Natural killer cell (primary cell): Measurements from ENCODE around the gene BEND7. TPM values are rescaled to one million over a fixed set of nuclear protein-coding genes. Genes with fewer than 3 reads are reported as not detected.

Experiments used
- ATAC-seq, 3 donors: fragments of 150-1000 bp in 2 of 3; fragments of 200-7000 bp in 1 of 3; cut with Tn5 transposase; 1 replicate in 1 of 3; 2 replicates in 2 of 3; pipeline ENCODE4 v1.10.0; 2021; ENCODE audit warnings: mild to moderate bottlenecking in 2 of 3, moderate library complexity in 2 of 3
- DNase-seq, 2 donors: peaks; one replicate each; pipeline versions ENCODE4 v3.0.0 to v3.0.0-alpha.2; 2013 to 2021; ENCODE audit warnings: mixed read lengths in 1 of 2
- H3K27ac ChIP-seq: one replicate; pipeline ENCODE4 v1.5.1; 2013; ENCODE audit warnings: mild to moderate bottlenecking, low read length
- H3K27me3 ChIP-seq: one replicate; pipeline ENCODE4 v1.6.1; 2013; ENCODE audit warnings: low read length; ENCODE audit not compliant: control insufficient read depth, insufficient read depth
- H3K36me3 ChIP-seq: one replicate; pipeline ENCODE4 v1.6.1; 2013; ENCODE audit warnings: low read length; ENCODE audit not compliant: control insufficient read depth, insufficient read depth
- H3K4me1 ChIP-seq: one replicate; pipeline ENCODE4 v1.6.1; 2013; ENCODE audit warnings: low read length; ENCODE audit not compliant: control insufficient read depth, insufficient read depth
- H3K4me3 ChIP-seq: one replicate; pipeline ENCODE4 v1.5.1; 2013; ENCODE audit warnings: low read length
- H3K9me3 ChIP-seq: one replicate; pipeline ENCODE4 v1.6.1; 2013; ENCODE audit warnings: low read length; ENCODE audit not compliant: control insufficient read depth, insufficient read depth
- H3K27ac Mint-ChIP-seq, 2 donors: one replicate each; pipeline ENCODE4 v1.8.0; 2022; ENCODE audit warnings: mild to moderate bottlenecking in 2 of 2, mixed read lengths in 2 of 2, moderate library complexity in 1 of 2
- H3K27me3 Mint-ChIP-seq, 2 donors: one replicate each; pipeline ENCODE4 v1.8.0; 2022; ENCODE audit warnings: low read depth in 2 of 2, mixed read lengths in 2 of 2
- H3K36me3 Mint-ChIP-seq: one replicate; pipeline ENCODE4 v1.8.0; 2022; ENCODE audit warnings: mixed read lengths
- H3K4me1 Mint-ChIP-seq, 2 donors: one replicate each; pipeline ENCODE4 v1.8.0; 2022; ENCODE audit warnings: mixed read lengths in 2 of 2
- H3K4me3 Mint-ChIP-seq: one replicate; pipeline ENCODE4 v1.8.0; 2022; ENCODE audit warnings: mild to moderate bottlenecking, moderate library complexity, mixed read lengths
- H3K9me3 Mint-ChIP-seq, 2 donors: one replicate each; pipeline ENCODE4 v1.8.0; 2022; ENCODE audit warnings: mixed read lengths in 2 of 2
- CTCF ChIP-seq: fragments of 200-600 bp; IDR thresholded peaks from one replicate; pipeline ENCODE4 v1.8.0; 2022; ENCODE audit warnings: antibody characterized with exemption
- WGBS: methylation state at CpG from one replicate; pipeline ENCODE4 v1.1.7; 2013; ENCODE audit warnings: missing lambda C conversion rate; ENCODE audit not compliant: insufficient coverage; 5-methylcytosine and 5-hydroxymethylcytosine counted together
- intact Hi-C: fragments of 100-400 bp; cut with micrococcal nuclease; formaldehyde crosslinking; loops from one replicate; pipeline ENCODE4 v1.14.2; 2022
- total RNA-seq, 4 donors: library from RNA; stranded (reverse); fragments of 120-200 nt in 1 of 4; gene quantifications; one replicate each; pipeline versions ENCODE4 v1.2.3 to v1.2.4, GENCODE V29; 2013 to 2022

Gene BEND7
- total RNA-seq, 3 donors from 2014 or later (not counting 1 experiment from before 2014, with no cell fraction given) = 0.38 TPM; not detected in 2

- no peak for ATAC-seq
- Histone ChIP-seq H3K4me3 (no peak overlapping the region), H3K27ac (no peak overlapping the region), H3K36me3 (no peaks in the 10 kb centered on the region), H3K9me3 (no peaks in the 10 kb centered on the region), H3K4me1 (no peaks in the 10 kb centered on the region), H3K27me3 (no peaks in the 10 kb centered on the region)
- TF ChIP-seq CTCF = no peak
- 92% methylated on average over 9 of the region's 10 CpGs for WGBS
- Mint-ChIP-seq H3K36me3 (no peaks in the 10 kb centered on the region), H3K9me3 (no peaks in the 10 kb centered on the region), H3K27ac (no peak overlapping the region), H3K4me3 (no peak overlapping the region), H3K4me1 (no peaks in the 10 kb centered on the region), H3K27me3 (peaks cover 20 to 22% of the 10 kb centered on the region in 2 donors)
- intact Hi-C loops = no loop called here
- DNase-seq = no peak
Measured at GRCh38 chr10:13481690-13482089, 47.1 kb downstream of the BEND7 start.

GRCh38 chr10:13475124-13475523 is 53.7 kb downstream of the BEND7 start:
- no peak overlapping the region for H3K4me3 ChIP-seq
- no peaks in the 10 kb centered on the region for H3K27me3 ChIP-seq
- H3K9me3 ChIP-seq = no peaks in the 10 kb centered on the region
- no peaks in the 10 kb centered on the region for H3K36me3 ChIP-seq
- DNase-seq (no peak), ATAC-seq (no peak)
- H3K4me1 ChIP-seq = no peaks in the 10 kb centered on the region
- no peak overlapping the region for H3K4me3 Mint-ChIP-seq
- no peak overlapping the region for H3K27ac ChIP-seq
- intact Hi-C loops = no loop called here
- H3K9me3 Mint-ChIP-seq = no peaks in the 10 kb centered on the region
- no peak overlapping the region for H3K27ac Mint-ChIP-seq
- no peaks in the 10 kb centered on the region for H3K4me1 Mint-ChIP-seq
- peaks cover 10 to 16% of the 10 kb centered on the region in 2 donors for H3K27me3 Mint-ChIP-seq
- TF ChIP-seq CTCF = no peak
- H3K36me3 Mint-ChIP-seq = no peaks in the 10 kb centered on the region

GRCh38 chr10:13473986-13474385 is 54.8 kb downstream of the BEND7 start:
- Histone ChIP-seq H3K4me3 (no peak overlapping the region), H3K27ac (no peak overlapping the region), H3K4me1 (no peaks in the 10 kb centered on the region), H3K9me3 (no peaks in the 10 kb centered on the region), H3K27me3 (no peaks in the 10 kb centered on the region), H3K36me3 (no peaks in the 10 kb centered on the region)
- Mint-ChIP-seq H3K4me3 (no peak overlapping the region), H3K27me3 (peaks cover 4 to 16% of the 10 kb centered on the region in 2 donors), H3K27ac (no peak overlapping the region), H3K4me1 (no peaks in the 10 kb centered on the region), H3K9me3 (no peaks in the 10 kb centered on the region), H3K36me3 (no peaks in the 10 kb centered on the region)
- ATAC-seq (no peak), DNase-seq (no peak)
- 97% methylated on average over 26 of the region's 26 CpGs for WGBS
- TF ChIP-seq CTCF = no peak
- intact Hi-C loops = no loop called here

- ATAC-seq = no peak
- WGBS = 95% methylated on average over 19 of the region's 19 CpGs
- H3K27ac Mint-ChIP-seq = no peak overlapping the region
- no peaks in the 10 kb centered on the region for H3K4me1 Mint-ChIP-seq
- Histone ChIP-seq H3K4me3 (no peak overlapping the region), H3K36me3 (no peaks in the 10 kb centered on the region), H3K27me3 (no peaks in the 10 kb centered on the region), H3K4me1 (no peaks in the 10 kb centered on the region), H3K27ac (no peak overlapping the region), H3K9me3 (no peaks in the 10 kb centered on the region)
- no peak for TF ChIP-seq CTCF
- H3K4me3 Mint-ChIP-seq = no peak overlapping the region
- no peaks in the 10 kb centered on the region for H3K36me3 Mint-ChIP-seq
- intact Hi-C loops = no loop called here
- DNase-seq = no peak
- H3K27me3 Mint-ChIP-seq = peaks cover 0 to 7% of the 10 kb centered on the region in 2 donors
- H3K9me3 Mint-ChIP-seq = no peaks in the 10 kb centered on the region
Measured at GRCh38 chr10:13472359-13472758, 56.5 kb downstream of the BEND7 start.
